Smooth muscle cell (in vitro differentiated cells): Measurements from ENCODE around the gene GAS6. TPM values are rescaled to one million over a fixed set of nuclear protein-coding genes. Genes with fewer than 3 reads are reported as not detected.

Source experiments
- DNase-seq: peaks from one replicate; lab custom pipeline; 2025; ENCODE audit not compliant: unreplicated experiment; lab: John Stamatoyannopoulos, UW
- H2AFZ ChIP-seq: fragments of 200-600 bp; sonication (generic); 2 replicates; pipeline ENCODE4 v1.6.0; 2016; ENCODE audit warnings: antibody characterized with exemption, low read depth, mild to moderate bottlenecking
- H3F3A ChIP-seq: fragments of 200-600 bp; sonication (generic); 2 replicates; pipeline ENCODE4 v1.6.0; 2017; ENCODE audit warnings: antibody characterized with exemption, low read depth
- H3K27ac ChIP-seq: fragments of 200-600 bp; sonication (generic); 2 replicates; pipeline ENCODE4 v1.5.1; 2016; ENCODE audit warnings: low read depth, mild to moderate bottlenecking
- H3K27me3 ChIP-seq: fragments of 200-600 bp; sonication (generic); 2 replicates; pipeline ENCODE4 v1.6.1; 2016; ENCODE audit warnings: low read depth, mild to moderate bottlenecking
- H3K36me3 ChIP-seq: fragments of 200-600 bp; sonication (generic); 2 replicates; pipeline ENCODE4 v1.5.1; 2016; ENCODE audit warnings: low read depth
- H3K4me1 ChIP-seq: fragments of 200-600 bp; sonication (generic); 2 replicates; pipeline ENCODE4 v1.5.1; 2016; ENCODE audit warnings: low read depth
- H3K4me2 ChIP-seq: fragments of 200-600 bp; sonication (generic); 2 replicates; pipeline ENCODE4 v1.6.0; 2016; ENCODE audit warnings: mild to moderate bottlenecking
- H3K4me3 ChIP-seq: fragments of 200-600 bp; sonication (generic); 2 replicates; pipeline ENCODE4 v1.5.1; 2016; ENCODE audit warnings: mild to moderate bottlenecking
- H3K79me2 ChIP-seq: fragments of 200-600 bp; sonication (generic); 2 replicates; pipeline ENCODE4 v1.6.0; 2016; ENCODE audit warnings: low read depth, mild to moderate bottlenecking
- H3K9ac ChIP-seq: fragments of 200-600 bp; sonication (generic); 2 replicates; pipeline ENCODE4 v1.6.0; 2016; ENCODE audit warnings: low read depth
- H3K9me3 ChIP-seq: fragments of 200-600 bp; sonication (generic); replicated peaks from 2 replicates; pipeline ENCODE4 v1.5.1; 2016; ENCODE audit warnings: low read depth
- H4K20me1 ChIP-seq: fragments of 200-600 bp; sonication (generic); 2 replicates; pipeline ENCODE4 v1.6.0; 2016; ENCODE audit warnings: low read depth
- WGBS: methylation state at CpG from one replicate; pipeline ENCODE4 v1.1.7; 2016; ENCODE audit warnings: low lambda C conversion rate; 5-methylcytosine and 5-hydroxymethylcytosine counted together
- polyA plus RNA-seq: library from polyadenylated mRNA; unstranded; fragments of >200 nt; fragmentation: Nextera tagmentation; extraction: Ambion mirVana; gene quantifications from 2 replicates; pipeline ENCODE4 v1.2.1, GENCODE V29; 2016
- total RNA-seq: library from RNA; depleted of rRNA; stranded (reverse); fragments of >200 nt; gene quantifications from 2 replicates; pipeline ENCODE4 v1.2.3, GENCODE V29; 2014
- TF ChIP-seq, protein P1 (sequence below): fragments of 200-600 bp; sonication (generic); IDR thresholded peaks from 2 replicates; pipeline ENCODE4 v1.5.1; 2017; ENCODE audit warnings: borderline replicate concordance, mild to moderate bottlenecking, antibody characterized with exemption; ENCODE audit not compliant: insufficient read depth, poor library complexity, severe bottlenecking

GAS6 gene
- total and polyA plus RNA-seq, 2 experiments from 2014 or later, result 21.7 to 45.2 TPM

DNA sequence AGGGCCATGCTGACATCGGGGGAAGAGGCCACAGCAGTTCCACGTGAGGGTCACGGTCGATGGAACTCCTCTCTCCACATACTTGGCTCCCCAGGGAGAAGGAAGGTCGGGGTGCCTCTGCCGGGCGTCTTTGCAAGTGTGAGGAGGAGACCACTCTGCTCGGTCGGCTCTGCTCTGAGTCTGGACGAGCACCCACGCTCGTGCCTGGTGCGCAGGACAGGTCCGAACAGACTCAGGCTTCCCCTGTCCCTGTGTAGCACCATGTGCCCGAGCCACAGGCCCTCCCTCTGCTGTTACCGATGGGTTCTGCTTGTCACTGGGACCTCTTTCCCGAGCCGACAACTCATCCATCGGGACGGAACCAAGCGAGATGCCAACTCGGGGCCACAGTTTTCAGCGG lies 69.8 kb downstream of the GAS6 start:
- no peak overlapping the region for H3K4me2 ChIP-seq
- no peaks in the 10 kb centered on the region for H3K4me1 ChIP-seq
- H2AFZ ChIP-seq, result no peak overlapping the region
- no peaks in the 10 kb centered on the region for H3K27me3 ChIP-seq
- WGBS, result 89% methylated on average over 22 of the region's 23 CpGs
- DNase-seq, result no peak
- H3K9ac ChIP-seq, result no peak overlapping the region
- no peaks in the 10 kb centered on the region for H3F3A ChIP-seq
- H3K27ac ChIP-seq, result no peak overlapping the region
- H3K9me3 ChIP-seq, result no peaks in the 10 kb centered on the region
- no peaks in the 10 kb centered on the region for H3K79me2 ChIP-seq
- TF ChIP-seq, protein P1, sequence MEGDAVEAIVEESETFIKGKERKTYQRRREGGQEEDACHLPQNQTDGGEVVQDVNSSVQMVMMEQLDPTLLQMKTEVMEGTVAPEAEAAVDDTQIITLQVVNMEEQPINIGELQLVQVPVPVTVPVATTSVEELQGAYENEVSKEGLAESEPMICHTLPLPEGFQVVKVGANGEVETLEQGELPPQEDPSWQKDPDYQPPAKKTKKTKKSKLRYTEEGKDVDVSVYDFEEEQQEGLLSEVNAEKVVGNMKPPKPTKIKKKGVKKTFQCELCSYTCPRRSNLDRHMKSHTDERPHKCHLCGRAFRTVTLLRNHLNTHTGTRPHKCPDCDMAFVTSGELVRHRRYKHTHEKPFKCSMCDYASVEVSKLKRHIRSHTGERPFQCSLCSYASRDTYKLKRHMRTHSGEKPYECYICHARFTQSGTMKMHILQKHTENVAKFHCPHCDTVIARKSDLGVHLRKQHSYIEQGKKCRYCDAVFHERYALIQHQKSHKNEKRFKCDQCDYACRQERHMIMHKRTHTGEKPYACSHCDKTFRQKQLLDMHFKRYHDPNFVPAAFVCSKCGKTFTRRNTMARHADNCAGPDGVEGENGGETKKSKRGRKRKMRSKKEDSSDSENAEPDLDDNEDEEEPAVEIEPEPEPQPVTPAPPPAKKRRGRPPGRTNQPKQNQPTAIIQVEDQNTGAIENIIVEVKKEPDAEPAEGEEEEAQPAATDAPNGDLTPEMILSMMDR, result no peak
- no peak overlapping the region for H3K4me3 ChIP-seq
- no peaks in the 10 kb centered on the region for H3K36me3 ChIP-seq
- no peaks in the 10 kb centered on the region for H4K20me1 ChIP-seq

- Histone ChIP-seq H3K9me3 (no peaks in the 10 kb centered on the region), H3K9ac (no peak overlapping the region), H3K4me2 (no peak overlapping the region), H3F3A (no peaks in the 10 kb centered on the region), H2AFZ (no peak overlapping the region), H3K27ac (no peak overlapping the region), H4K20me1 (no peaks in the 10 kb centered on the region), H3K79me2 (no peaks in the 10 kb centered on the region), H3K4me3 (no peak overlapping the region), H3K36me3 (no peaks in the 10 kb centered on the region), H3K27me3 (no peaks in the 10 kb centered on the region), H3K4me1 (no peaks in the 10 kb centered on the region)
- DNase-seq, result no peak
- WGBS, result 94% methylated on average over 15 of the region's 15 CpGs
- TF ChIP-seq, protein P1, result no peak
These were observed 70.2 kb downstream of the GAS6 start for GRCh38 chr13:113793718-113794085.

DNA sequence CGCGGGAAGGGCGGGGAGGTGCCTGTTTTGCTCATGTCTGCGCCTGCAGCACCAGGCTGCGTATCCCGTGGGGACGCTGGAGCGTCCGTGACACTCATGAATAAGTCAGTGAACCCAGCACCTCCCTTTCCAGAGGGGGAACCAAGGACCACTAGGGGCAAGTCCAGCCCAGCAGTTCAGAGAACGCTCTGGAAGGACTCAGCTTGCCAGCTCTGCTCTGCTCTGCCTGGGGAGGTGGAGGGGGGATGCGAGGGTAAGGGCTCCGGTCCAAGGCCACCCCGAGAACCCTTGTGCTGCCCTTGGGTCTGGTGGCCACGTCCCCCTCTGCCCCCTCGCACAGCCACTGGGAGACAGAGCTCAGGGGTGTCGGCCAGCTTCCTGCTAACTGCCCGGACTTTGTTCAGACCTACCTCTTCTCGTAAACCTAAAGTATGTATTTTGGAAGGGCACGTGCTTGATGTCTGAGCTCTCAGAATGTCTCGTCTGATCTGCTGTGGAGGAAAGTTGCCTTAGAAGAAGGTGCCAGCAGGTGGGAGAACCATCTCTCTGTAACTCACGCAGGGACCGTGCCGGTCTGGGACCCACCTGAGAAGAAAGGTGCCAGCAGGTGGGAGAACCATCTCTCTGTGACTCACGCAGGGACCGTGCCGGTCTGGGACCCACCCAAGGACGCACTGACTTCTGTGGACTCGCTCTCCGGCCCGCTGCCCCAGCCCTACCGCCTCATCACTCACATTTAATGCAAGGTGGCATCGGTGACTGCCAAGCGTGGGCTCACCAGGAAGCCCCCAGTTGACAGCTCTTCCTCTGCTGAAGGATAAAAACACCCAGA lies 70.8 kb downstream of the GAS6 start:
- DNase-seq, result no peak
- no peak overlapping the region for H3K27ac ChIP-seq
- H3F3A ChIP-seq, result no peaks in the 10 kb centered on the region
- 89% methylated on average over 33 of the region's 33 CpGs for WGBS
- TF ChIP-seq, protein P1, result no peak
- H3K4me3 ChIP-seq, result no peak overlapping the region
- H3K36me3 ChIP-seq, result no peaks in the 10 kb centered on the region
- no peak overlapping the region for H2AFZ ChIP-seq
- no peaks in the 10 kb centered on the region for H3K4me1 ChIP-seq
- H3K27me3 ChIP-seq, result no peaks in the 10 kb centered on the region
- no peak overlapping the region for H3K9ac ChIP-seq
- no peaks in the 10 kb centered on the region for H3K9me3 ChIP-seq
- H4K20me1 ChIP-seq, result no peaks in the 10 kb centered on the region
- H3K4me2 ChIP-seq, result no peak overlapping the region
- no peaks in the 10 kb centered on the region for H3K79me2 ChIP-seq

DNA sequence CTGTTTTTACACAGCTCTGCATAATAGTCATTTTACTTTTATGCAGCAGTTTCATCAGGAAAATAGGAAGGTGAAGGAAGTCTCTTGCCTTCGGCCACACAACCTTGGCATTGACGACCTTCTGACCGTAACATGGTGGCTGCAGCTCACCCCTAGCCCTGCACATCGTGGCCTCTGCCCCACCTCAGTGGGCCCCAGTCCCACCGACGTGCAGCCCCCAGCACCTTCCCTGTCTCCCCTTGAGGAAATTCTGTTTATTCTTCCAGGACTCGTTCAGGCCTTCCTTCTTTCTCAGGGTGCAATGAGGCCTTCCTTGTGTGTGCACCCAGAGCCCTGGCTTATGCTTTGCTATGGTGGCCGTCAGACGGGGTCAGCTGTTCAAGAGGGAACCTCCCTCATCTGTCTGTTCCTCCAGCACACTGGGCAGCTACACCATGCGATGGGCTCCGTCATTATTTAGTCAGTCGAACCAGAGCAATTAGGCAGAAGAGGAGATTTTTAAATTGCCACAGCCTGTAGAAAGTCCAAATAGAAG lies 71.6 kb downstream of the GAS6 start:
- no peak overlapping the region for H2AFZ ChIP-seq
- no peak overlapping the region for H3K4me3 ChIP-seq
- H3K4me1 ChIP-seq, result no peaks in the 10 kb centered on the region
- H3F3A ChIP-seq, result no peaks in the 10 kb centered on the region
- DNase-seq, result no peak
- no peak overlapping the region for H3K4me2 ChIP-seq
- H3K9me3 ChIP-seq, result no peaks in the 10 kb centered on the region
- TF ChIP-seq, protein P1, result no peak
- H3K9ac ChIP-seq, result no peak overlapping the region
- no peaks in the 10 kb centered on the region for H3K27me3 ChIP-seq
- no peaks in the 10 kb centered on the region for H3K36me3 ChIP-seq
- H3K79me2 ChIP-seq, result no peaks in the 10 kb centered on the region
- H3K27ac ChIP-seq, result no peak overlapping the region
- no peaks in the 10 kb centered on the region for H4K20me1 ChIP-seq
- 92% methylated on average over 12 of the region's 12 CpGs for WGBS
